Measurements from ENCODE around the gene IRAK2. TPM values are rescaled to one million over a fixed set of nuclear protein-coding genes. Genes with fewer than 3 reads are reported as not detected.

The IRAK2 gene
- total and polyA plus RNA-seq, 4 donors = 2.9 to 33.1 (median 10.0) TPM

GRCh38 chr3:10253731-10254130 lies 89.0 kb downstream of the IRAK2 start:
- Histone ChIP-seq H3K27ac (ENCODE audit: low read depth in 1 of 2, low read length in 1 of 2) (no peak overlapping the region), H3K9me3 (ENCODE audit: control insufficient read depth in 4 of 4, insufficient read depth in 3 of 4, low read length in 3 of 4) (no peaks in the 10 kb centered on the region), H3K27me3 (ENCODE audit: control insufficient read depth in 3 of 3, insufficient read depth in 3 of 3, low read length in 2 of 3) (no peaks in the 10 kb centered on the region), H3K4me1 (ENCODE audit: control insufficient read depth in 5 of 5, insufficient read depth in 5 of 5, low read length in 5 of 5) (peaks cover 0 to 19% (median 8%) of the 10 kb centered on the region in 5 donors), H3K4me3 (no peak overlapping the region), H3K36me3 (ENCODE audit: control insufficient read depth in 4 of 4, insufficient read depth in 4 of 4, low read length in 4 of 4) (peaks cover 0 to 21% (median 16%) of the 10 kb centered on the region in 4 donors), H3K9ac (ENCODE audit: insufficient read depth in 1 of 2, low read length in 2 of 2) (no peak overlapping the region)
- TF ChIP-seq CTCF (IDR thresholded peaks at IDR 0.05; ENCODE audit: control extremely low read depth, extremely low read depth) = no peak
- ATAC-seq (ENCODE audit: insufficient read depth, low FRiP score) = no peak
- DNase-seq = no peak
- 95 to 97% methylated on average over 3 of the region's 3 CpGs for WGBS, 2 donors

- Histone ChIP-seq H3K27me3 (ENCODE audit: control insufficient read depth in 3 of 3, insufficient read depth in 3 of 3, low read length in 2 of 3) (no peaks in the 10 kb centered on the region), H3K27ac (ENCODE audit: low read depth in 1 of 2, low read length in 1 of 2) (no peak overlapping the region), H3K9me3 (ENCODE audit: control insufficient read depth in 4 of 4, insufficient read depth in 3 of 4, low read length in 3 of 4) (no peaks in the 10 kb centered on the region), H3K4me1 (ENCODE audit: control insufficient read depth in 5 of 5, insufficient read depth in 5 of 5, low read length in 5 of 5) (peaks cover 0 to 9% (median 2%) of the 10 kb centered on the region in 5 donors), H3K36me3 (ENCODE audit: control insufficient read depth in 4 of 4, insufficient read depth in 4 of 4, low read length in 4 of 4) (peaks cover 8 to 32% (median 19%) of the 10 kb centered on the region in 4 donors), H3K4me3 (no peak overlapping the region), H3K9ac (ENCODE audit: insufficient read depth in 1 of 2, low read length in 2 of 2) (no peak overlapping the region)
- no peak for ATAC-seq (ENCODE audit: insufficient read depth, low FRiP score)
- no peak for TF ChIP-seq CTCF (IDR thresholded peaks at IDR 0.05; ENCODE audit: control extremely low read depth, extremely low read depth)
- no peak for DNase-seq
- 94 to 96% methylated on average over 7 of the region's 7 CpGs for WGBS, 2 donors
Measured at GRCh38 chr3:10255835-10256234, 91.1 kb downstream of the IRAK2 start.

- TF ChIP-seq CTCF (IDR thresholded peaks at IDR 0.05; ENCODE audit: control extremely low read depth, extremely low read depth) = no peak
- Histone ChIP-seq H3K4me3 (no peak overlapping the region), H3K27me3 (ENCODE audit: control insufficient read depth in 3 of 3, insufficient read depth in 3 of 3, low read length in 2 of 3) (no peaks in the 10 kb centered on the region), H3K36me3 (ENCODE audit: control insufficient read depth in 4 of 4, insufficient read depth in 4 of 4, low read length in 4 of 4) (peaks cover 14 to 29% (median 17%) of the 10 kb centered on the region in 4 donors), H3K4me1 (ENCODE audit: control insufficient read depth in 5 of 5, insufficient read depth in 5 of 5, low read length in 5 of 5) (peaks cover 0 to 3% (median 2%) of the 10 kb centered on the region in 5 donors), H3K9ac (ENCODE audit: insufficient read depth in 1 of 2, low read length in 2 of 2) (no peak overlapping the region), H3K27ac (ENCODE audit: low read depth in 1 of 2, low read length in 1 of 2) (no peak overlapping the region), H3K9me3 (ENCODE audit: control insufficient read depth in 4 of 4, insufficient read depth in 3 of 4, low read length in 3 of 4) (no peaks in the 10 kb centered on the region)
- ATAC-seq (ENCODE audit: insufficient read depth, low FRiP score) (no peak), DNase-seq (no peak)
- 90 to 97% methylated on average over 7 of the region's 7 CpGs for WGBS, 2 donors
Measured at GRCh38 chr3:10259036-10259435, 94.3 kb downstream of the IRAK2 start.

- DNase-seq (no peak), ATAC-seq (ENCODE audit: insufficient read depth, low FRiP score) (no peak)
- H3K36me3 ChIP-seq (ENCODE audit: control insufficient read depth in 4 of 4, insufficient read depth in 4 of 4, low read length in 4 of 4) = peaks cover 14 to 28% (median 16%) of the 10 kb centered on the region in 4 donors
- WGBS, 2 donors = 87 to 95% methylated on average over 4 of the region's 4 CpGs
- H3K9ac ChIP-seq (ENCODE audit: insufficient read depth in 1 of 2, low read length in 2 of 2) = no peak overlapping the region
- H3K4me3 ChIP-seq = no peak overlapping the region
- no peaks in the 10 kb centered on the region for H3K27me3 ChIP-seq (ENCODE audit: control insufficient read depth in 3 of 3, insufficient read depth in 3 of 3, low read length in 2 of 3)
- H3K27ac ChIP-seq (ENCODE audit: low read depth in 1 of 2, low read length in 1 of 2) = no peak overlapping the region
- TF ChIP-seq CTCF (IDR thresholded peaks at IDR 0.05; ENCODE audit: control extremely low read depth, extremely low read depth) = no peak
- no peaks in the 10 kb centered on the region for H3K9me3 ChIP-seq (ENCODE audit: control insufficient read depth in 4 of 4, insufficient read depth in 3 of 4, low read length in 3 of 4)
- peaks cover 0 to 5% (median 2%) of the 10 kb centered on the region in 5 donors for H3K4me1 ChIP-seq (ENCODE audit: control insufficient read depth in 5 of 5, insufficient read depth in 5 of 5, low read length in 5 of 5)
Measured at GRCh38 chr3:10259798-10260197, 95.1 kb downstream of the IRAK2 start.

Data from lung (tissue), 12 donors.